ENCODE results near the gene LRP10.
"Not testable (repeated sequence)": the region's sequence is repeated elsewhere in the genome, so short reads cannot be mapped to it uniquely, and the experiment has no call there.

Gene LRP10

DNA sequence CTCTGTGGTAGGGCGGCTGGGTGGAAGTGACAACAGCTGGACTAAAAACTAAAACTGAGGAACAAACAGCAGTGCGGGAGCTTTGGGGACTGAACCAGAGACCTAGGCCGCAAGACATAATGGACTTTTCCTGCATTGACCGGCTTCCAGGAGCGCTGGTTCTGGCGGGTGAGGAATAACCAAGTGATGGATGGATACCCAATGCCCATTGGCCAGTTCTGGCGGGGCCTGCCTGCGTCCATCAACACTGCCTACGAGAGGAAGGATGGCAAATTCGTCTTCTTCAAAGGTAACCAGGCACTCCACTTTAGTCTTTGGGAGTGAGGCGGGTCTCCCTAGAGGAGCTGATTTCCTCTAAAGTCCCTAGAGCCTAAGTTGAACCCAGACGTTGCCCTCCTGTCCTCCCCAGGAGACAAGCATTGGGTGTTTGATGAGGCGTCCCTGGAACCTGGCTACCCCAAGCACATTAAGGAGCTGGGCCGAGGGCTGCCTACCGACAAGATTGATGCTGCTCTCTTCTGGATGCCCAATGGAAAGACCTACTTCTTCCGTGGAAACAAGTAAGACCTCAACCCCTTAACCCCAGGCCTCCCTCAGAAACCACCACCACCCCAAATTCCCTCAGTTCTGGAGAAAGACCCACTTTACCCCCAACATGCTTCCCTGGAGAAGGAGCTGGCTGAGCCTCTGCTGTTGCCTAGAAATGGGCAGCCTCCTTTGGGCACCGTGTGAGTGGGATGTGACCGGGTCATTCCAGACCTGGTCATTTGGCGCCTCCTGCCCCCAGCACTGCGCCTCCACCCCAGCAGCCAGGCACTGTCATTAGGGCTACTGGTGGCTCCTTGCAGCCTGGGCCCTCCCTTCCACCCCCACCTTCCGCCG is 27.1 kb upstream of the LRP10 start:
- no peak for DNase-seq

DNA sequence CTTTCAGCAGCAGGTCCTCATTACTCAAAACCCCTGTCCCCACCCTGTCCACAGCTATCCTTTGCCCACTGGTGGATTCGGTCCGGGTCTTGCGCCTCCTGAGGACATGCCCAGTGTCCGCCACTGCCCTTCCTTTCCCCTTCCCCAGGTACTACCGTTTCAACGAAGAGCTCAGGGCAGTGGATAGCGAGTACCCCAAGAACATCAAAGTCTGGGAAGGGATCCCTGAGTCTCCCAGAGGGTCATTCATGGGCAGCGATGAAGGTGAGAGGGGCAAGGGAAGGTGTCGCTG is 26.5 kb upstream of the LRP10 start:
- no peak for DNase-seq

DNA sequence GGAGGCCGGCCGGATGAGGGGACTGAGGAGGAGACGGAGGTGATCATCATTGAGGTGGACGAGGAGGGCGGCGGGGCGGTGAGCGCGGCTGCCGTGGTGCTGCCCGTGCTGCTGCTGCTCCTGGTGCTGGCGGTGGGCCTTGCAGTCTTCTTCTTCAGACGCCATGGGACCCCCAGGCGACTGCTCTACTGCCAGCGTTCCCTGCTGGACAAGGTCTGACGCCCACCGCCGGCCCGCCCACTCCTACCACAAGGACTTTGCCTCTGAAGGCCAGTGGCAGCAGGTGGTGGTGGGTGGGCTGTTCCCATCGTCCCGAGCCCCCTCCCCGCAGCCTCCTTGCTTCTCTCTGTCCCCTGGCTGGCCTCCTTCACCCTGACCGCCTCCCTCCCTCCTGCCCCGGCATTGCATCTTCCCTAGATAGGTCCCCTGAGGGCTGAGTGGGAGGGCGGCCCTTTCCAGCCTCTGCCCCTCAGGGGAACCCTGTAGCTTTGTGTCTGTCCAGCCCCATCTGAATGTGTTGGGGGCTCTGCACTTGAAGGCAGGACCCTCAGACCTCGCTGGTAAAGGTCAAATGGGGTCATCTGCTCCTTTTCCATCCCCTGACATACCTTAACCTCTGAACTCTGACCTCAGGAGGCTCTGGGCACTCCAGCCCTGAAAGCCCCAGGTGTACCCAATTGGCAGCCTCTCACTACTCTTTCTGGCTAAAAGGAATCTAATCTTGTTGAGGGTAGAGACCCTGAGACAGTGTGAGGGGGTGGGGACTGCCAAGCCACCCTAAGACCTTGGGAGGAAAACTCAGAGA is 25.5 kb upstream of the LRP10 start:
- DNase-seq, result no peak

DNA sequence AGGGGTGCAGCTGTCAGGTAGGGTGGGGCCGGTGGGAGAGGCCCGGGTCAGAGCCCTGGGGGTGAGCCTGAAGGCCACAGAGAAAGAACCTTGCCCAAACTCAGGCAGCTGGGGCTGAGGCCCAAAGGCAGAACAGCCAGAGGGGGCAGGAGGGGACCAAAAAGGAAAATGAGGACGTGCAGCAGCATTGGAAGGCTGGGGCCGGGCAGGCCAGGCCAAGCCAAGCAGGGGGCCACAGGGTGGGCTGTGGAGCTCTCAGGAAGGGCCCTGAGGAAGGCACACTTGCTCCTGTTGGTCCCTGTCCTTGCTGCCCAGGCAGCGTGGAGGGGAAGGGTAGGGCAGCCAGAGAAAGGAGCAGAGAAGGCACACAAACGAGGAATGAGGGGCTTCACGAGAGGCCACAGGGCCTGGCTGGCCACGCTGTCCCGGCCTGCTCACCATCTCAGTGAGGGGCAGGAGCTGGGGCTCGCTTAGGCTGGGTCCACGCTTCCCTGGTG is 24.7 kb upstream of the LRP10 start:
- no peak for DNase-seq

DNA sequence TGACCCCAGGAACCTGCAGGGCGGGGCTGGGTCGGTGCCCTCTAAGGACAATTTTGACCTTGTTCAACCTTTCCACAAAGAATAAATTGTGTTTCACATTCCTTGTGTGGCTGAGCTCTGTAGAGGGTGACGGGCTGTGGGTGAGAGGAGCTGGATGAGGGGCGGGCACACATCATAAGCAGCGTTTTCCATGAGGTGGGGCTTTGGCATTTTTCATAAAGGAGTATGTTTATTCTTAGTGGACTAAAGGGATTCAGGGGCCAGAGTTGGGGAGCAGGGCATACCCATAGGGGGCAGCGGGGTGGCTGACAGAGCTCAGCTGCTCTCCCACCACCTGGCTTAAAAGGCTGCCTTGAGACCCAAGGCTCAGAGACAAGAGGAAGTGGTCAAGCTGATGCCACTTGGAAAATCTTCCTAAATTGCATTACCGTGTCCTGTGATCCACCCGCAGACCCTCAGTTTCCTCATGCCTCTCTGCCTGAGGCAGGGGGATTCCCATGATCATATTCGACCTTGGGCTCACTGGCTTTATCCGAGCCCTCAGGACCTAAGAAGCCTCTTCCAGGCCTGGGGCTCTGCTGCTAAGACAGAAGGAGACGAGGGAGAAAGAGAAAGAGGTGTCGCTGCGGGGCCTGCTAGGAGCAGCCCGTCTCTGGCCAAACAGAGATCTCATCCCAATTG is 23.7 kb upstream of the LRP10 start:
- no peak for DNase-seq

DNA sequence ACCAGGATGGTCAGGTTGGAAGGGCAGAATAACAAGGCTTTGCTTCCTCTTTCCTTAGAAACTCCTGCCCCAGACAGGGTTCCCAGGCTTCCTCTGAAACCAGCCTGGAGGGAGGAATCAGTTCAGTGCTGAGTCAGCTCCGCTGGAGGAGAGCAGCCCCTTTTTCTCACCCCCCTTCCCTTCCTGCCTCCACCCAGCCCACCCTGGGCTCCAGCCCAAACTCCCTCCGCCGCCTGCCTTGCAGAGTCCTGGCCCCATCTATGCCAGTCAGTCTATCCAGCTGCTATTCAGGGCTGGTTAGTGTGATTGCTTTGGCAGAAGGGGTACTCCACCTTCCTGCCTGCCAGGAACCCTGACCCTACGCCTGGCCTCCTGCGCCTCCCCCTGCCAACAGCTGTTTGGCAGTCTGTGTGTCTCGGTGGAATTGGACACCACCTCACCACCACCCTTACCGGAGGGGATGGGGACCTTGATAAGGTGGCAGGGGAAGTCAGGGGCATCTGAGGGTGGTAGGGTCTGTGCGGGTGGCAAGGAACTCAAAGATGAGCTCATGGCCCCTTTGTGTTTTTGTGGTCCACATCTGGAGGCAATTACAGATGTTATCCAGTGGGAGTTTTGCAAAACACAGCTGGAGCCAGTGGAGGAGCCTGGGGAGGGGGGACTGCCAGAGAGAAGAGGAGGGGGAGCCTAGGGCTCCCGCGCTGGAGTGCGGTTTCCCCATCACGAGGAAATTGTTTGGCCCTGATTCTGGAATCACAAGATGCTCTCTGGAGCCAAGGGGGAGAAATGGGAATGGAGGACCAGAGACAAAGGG is 23.0 kb upstream of the LRP10 start:
- DNase-seq, result no peak

DNA sequence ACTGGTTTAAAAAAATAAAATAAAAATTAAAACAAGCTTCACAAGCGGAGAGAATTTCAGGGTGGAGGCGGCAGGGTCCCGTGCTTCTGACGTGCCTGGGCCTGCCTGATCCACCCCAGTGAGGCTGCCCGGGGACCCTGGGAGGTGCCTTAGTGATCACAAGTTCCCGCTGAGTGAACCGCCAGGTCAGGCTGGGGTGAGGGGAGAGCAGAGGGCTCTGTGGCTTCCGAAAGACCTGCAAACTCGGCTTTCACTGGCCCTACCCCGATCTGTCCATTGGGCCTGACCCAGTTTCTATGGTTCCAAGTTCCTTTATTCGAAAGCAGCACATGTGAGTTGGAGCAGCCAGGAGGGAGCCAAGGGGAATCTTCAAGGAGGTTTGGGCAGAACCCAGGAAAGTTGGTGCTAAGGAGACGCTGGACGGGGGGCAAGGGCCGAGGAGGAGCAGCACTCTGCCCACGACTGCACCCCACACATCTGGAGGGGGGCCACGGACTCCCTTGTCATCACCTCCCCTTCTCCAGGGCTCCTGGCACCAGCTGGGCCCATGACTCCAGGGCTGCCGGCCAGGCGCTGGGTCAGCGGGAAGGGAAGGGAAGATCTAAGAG is 22.2 kb upstream of the LRP10 start:
- no peak for DNase-seq

DNA sequence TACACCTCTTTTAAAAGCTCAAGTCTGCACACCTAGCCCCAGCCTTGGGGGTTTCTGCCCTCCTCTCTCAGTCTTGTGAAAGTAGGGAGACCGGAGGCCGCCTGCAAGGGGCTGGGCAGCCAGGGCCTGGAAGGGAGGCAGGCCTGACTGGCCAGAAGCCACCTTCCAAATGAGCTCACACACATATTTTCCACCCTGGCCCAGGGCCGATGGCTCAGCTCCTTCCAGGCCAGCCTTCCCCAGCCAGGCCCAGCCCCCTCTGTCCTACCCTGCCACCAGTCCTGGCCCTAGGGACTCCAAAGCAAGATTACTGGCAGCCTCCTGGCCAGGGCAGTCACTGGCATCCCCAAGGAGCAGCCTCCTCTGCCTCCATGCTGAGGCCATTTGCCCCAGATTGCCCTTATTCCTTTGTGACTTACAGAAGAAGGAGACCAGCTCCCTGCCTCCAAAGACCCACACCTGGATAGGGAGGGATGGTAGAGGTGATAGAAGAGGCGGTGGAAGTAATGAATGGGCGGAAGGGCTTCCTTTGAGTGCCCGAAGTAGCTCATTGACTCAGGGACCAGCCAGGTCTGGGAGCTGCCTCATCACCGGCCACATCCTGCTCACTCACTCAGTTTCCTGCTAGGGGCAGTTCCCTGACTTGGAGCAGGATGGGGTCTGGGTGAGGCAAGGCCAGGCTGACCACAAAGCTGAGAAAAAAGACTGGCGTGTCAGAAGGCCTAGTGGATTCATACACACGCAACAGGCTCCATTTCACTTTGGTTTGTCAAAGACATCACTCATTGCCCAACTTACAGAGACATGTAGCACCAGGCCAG is 20.4 kb upstream of the LRP10 start:
- no peak for DNase-seq

DNA sequence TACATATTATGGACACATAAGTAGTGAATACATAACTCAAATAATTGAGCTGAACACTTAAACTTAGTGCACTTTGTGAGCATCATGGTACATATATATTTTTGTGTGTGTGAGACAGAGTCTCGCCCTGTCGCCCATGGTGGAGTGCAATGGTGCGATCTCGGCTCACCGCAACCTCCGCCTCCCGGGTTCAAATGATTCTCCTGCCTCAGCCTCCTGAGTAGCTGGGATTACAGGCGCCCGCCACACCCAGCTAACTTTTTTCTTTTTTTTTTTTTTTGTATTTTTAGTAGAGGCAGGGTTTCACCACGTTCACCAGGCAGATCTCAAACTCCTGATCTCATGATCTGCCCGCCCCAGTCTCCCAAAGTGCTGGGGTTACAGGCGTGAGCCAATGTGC is 19.4 kb upstream of the LRP10 start:
- DNase-seq, result not testable (repeated sequence)

DNA sequence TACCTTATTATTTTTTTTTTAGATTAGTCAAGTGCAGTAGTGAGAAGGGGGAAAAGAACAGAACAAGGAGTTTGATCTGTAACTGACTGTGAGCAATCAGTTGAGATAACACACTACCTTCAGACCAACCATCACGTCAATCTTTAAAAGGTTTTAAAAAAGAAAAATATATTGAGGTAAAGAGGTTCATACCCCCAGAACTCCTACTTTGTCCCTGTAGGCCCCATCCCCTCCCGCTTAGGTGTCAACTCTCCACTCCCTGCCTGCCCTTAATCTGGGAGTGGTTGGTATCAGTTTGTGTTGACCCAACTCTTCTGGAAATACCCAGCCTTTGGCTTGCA is 19.0 kb upstream of the LRP10 start:
- DNase-seq, result no peak

DNA sequence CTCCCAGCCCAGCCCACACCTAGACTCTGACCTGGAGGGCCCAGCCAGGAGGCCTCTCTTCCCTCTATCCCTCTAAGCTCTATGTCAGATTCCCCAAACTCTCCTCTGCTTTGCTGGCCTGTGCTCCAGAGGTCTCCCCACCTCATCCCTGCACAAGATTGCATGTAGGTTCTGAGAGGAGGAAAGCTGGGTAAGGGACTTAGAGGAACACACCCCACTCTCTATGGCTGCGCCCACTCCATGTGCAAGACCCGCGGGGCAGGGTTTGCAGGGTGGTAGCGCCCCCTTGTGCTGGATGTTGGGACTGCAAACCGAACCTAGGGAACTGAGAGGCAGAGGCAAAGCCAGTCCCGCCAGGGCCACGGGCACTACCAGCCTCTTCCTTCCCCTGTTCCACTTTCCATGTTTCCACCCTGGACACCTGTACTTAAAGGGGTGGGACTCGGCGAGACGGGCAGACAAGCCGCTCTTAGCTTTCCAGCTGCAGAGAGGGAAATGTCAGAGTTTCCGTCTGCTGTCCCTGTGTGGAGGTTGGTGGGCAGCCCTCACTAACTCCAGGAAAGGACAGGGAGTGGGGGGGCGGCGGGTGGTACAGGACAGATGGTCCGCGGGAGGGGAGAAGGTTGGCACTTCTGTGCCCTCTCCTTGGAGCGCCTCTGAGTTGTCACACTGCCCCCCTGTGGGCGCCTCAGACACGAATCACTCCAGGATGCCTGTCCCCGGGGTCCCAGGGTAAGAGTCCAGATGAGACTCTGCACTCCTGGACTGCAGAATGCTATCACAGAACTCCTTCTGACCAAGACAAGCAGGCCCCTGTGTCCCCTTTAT is 18.4 kb upstream of the LRP10 start:
- DNase-seq, result peak; percentile 97

DNA sequence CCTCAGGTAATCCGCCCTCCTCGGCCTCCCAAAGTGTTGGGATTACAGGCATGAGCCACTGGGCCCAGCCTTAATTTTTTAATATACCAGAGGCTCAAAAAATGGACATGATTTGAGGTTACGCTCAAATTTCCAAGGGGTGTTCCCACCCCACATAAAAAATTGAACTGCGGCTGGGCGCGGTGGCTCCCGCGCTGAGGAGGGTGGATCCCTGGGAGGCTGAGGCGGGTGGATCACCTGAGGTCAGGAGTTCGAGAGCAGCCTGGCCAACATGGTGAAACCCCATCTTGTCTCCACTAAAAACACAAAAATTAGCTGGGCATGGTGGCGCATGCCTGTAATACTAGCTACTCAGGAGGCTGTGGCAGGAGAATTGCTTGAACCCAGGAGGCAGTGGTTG is 17.2 kb upstream of the LRP10 start:
- DNase-seq, result not testable (repeated sequence)

DNA sequence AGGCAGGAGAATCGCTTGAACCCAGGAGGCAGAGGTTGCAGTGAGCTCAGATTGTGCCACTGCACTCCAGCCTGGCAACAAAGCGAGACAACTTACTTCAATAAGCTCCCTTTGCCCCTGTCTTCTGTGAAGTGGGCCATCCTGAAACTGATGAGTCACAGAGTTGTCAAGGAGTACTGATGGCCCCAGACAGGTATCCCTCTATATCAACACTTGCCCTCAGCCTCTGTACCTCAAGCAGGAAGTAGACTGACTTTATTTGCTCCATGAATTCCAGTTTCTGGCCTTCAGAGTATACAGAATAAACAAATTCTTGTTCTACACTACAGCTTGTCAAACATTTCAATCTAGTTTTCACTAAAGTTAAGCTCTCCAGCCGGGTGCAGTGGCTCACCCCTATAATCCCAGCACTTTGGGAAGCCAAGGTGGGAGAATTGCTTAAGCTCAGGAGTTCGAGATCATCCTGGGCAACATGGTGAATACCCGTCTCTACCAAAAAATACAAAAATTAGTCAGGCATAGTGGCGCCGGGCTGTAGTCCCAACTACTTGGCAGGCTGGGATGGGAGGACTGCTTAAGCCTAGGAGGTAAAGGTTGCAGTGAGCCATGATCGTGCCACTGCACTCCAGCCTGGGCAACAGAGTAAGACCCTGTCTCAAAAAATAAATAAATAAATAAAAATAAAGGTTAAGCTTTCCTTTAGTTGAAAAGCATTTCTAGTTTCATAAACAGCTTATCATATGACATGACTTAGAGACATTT is 16.4 kb upstream of the LRP10 start:
- no peak for DNase-seq

DNA sequence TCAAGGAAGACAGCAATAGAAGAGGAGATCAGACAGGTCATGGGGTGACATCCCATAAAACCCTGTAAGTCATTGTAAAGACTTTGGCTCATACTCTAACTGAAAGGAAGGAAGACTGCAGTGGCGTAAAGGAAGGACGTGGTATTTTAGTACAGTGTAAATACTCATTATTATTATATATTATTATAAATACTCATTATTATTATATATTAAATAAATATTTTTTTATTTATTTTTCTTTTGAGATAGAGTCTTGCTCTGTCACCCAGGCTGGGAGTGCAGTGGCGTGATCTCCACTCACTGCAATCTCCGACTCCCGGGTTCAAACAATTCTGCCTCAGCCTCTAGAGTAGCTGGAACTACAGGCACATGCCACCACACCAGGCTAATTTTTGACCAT is 15.1 kb upstream of the LRP10 start:
- no peak for DNase-seq

DNA sequence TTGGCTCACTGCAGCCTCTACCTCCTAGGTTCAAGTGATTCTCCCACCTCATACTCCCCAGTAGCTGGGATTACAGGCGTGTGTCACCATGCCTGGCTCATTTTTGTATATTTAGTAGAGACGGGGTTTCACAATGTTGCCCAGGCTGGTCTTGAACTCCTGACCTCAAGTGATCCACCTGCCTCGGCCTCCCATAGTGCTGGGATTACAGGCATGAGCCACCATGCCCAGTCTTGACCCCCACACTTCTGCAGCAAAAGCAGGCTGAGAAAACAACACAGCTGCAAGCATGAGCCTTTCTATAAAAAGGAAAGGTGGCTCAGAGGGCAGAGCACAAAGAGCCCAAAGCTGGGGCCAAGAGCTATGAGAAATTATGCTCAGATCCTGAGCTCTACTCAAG is 11.2 kb upstream of the LRP10 start:
- not testable (repeated sequence) for DNase-seq

DNA sequence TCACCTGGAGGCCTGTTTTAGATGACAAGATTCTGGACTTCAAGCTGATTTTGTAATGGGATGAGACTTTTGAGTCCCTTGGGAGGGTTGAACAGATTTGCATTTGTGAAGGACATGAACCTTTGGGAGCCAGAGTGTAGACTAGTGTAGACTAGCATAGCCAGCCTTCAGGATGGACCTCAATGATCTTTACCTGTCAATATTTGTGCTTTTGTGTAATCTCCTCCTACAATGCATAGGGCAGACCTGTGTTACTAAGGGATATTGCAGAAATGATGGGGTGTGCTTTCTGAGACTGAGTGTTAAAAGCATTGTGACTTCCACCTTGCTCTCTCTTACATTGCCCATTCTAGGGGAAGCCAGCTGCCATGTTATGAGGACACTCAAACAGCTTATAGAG is 9.9 kb upstream of the LRP10 start:
- DNase-seq, result no peak

DNA sequence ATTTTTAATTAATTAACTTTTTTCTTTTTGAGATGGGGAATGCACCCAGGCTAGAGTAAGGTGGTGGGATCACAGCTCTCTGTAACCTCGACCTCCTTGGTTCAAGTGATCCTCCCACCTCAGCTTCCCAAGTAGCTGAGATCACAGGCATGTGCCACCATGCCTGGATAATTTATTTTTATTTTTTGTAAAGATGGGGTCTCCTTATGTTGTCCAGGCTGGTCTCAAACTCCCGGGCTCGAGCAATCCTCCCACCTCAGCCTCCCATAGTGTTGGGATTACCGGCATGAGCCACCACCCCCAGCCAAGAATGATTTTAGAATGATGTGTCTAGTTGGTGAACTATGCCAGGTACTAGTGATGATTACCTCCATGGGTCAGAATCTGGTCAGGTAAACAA is 6.6 kb upstream of the LRP10 start:
- DNase-seq, result no peak

DNA sequence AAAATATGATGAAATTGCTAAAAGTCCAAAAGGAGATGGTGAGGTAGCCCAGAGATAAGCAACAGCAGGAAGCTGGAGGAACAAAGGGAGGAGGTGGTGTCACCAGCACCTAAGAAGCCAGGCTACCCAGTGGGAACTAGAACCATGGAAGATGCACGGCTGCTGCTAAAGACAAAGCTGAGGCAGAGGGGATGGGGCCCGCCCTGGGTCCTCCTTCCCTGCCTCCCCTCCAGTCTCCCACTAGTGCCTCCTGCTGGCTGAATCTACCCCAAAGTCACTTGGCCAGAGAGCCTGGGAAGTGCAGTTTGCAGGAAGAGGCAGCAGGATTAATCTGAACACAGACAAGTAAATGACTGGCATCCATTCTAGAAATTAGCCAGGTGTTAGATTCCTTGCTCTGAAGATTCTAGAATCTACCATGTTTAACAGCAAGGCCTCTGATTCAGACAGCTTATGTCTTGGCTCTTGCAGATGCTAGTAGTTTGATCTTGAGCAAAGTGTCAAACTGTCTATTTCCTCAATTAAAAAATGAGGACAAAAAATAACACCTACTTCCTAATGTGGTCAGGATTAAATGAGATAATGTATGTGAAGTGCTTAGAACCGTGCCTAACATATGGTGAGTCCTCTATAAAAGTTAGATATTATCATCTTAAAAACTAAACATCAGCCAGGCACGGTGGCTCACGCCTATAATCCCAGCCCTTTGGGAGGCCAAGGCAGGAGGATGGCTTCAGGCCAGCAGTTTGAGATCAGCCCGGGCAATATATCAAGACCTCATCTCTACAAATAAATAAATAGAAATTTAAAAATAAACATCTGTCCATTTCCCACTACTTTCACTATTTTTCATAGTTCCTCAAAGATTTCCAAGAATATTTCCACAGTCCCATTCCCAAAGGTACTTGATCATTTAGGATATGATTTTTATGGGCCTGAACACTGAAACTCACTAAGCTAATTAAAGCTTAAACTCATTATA is 5.8 kb upstream of the LRP10 start:
- no peak for DNase-seq

DNA sequence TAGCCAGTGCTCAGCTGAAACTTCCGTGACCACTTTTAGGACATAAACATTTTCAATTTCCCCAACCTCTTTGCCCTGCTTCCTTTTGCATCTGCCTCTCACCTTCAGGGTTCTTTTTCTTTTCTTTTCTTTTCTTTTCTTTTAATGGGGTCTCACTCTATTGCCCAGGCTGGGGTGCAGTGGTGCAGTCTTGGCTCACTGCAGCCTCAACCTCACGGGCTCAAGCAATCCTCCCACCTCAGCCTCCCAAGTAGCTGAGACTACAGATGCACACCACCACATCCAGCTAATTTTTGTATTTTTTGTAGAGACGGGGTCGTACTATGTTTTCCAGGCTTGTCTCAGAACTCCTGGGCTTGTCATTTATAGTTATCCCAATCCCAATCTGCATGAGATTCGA is 4.7 kb upstream of the LRP10 start:
- no peak for DNase-seq

Measured in activated CD4-positive, CD25-positive, alpha-beta regulatory T cell treated with anti-CD3 and anti-CD28 coated beads, Interleukin-2, amount 50 U/mL, for 72 hours (primary cell).